Suprapubic skin (tissue), 3 donors: Measurements from ENCODE around the gene PFKFB2.

ENCODE experiments used
- EP300 ChIP-seq: sonication (generic); formaldehyde crosslinking; IDR thresholded peaks from one replicate; pipeline ENCODE4 v1.6.1; 2017; ENCODE audit warnings: antibody characterized with exemption
- POLR2A ChIP-seq, 2 donors: fragments of 450-650 bp; IDR thresholded peaks; one replicate each; pipeline ENCODE4 v1.6.1; 2017; ENCODE audit warnings: antibody characterized with exemption in 2 of 2, mild to moderate bottlenecking in 2 of 2, moderate library complexity in 2 of 2
- TF ChIP-seq, protein P1 (sequence below), 2 donors: fragments of 200-600 bp in 1 of 2; fragments of 450-650 bp in 1 of 2; sonication (generic) in 1 of 2; IDR thresholded peaks; one replicate each; pipeline ENCODE4 v1.5.1; 2016 to 2019; ENCODE audit warnings: antibody characterized with exemption in 2 of 2, mild to moderate bottlenecking in 1 of 2, moderate library complexity in 1 of 2

DNA sequence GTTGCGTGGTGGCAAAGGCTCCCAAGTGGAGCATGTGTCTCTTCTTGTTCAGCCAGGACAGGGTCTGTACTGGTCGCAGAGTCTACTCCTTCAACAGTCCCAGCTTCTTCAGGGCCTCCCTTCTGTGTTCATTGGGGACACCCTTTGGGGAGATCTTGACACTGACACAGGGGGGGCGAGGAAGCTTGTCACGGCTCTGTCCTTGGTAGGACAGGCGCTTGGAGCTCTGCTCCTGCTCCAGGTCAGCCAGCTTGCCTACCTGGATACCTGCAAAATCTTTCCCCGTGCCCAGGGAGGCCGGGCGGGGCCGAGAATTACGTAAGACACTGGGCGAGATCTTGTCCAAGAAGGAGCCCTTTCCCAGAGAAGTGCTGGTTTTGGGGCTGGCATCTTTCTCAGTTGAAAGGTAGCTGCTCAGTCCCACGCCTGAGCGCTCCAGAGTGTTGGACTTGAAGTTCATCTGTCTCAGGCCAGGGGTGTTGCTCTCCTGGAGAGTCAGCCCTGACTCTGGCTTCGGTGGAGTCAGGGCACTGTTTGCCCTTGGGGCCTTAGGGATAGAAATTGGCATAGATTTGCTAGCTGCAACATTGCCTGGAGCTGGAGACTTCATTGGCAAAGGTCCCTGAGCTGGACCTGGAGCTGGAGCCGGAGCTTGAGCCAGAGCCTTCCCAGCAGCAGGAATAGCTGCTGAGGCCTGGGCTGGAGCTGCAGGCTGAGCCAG is 31.0 kb upstream of the PFKFB2 start:
- TF ChIP-seq, protein P1, sequence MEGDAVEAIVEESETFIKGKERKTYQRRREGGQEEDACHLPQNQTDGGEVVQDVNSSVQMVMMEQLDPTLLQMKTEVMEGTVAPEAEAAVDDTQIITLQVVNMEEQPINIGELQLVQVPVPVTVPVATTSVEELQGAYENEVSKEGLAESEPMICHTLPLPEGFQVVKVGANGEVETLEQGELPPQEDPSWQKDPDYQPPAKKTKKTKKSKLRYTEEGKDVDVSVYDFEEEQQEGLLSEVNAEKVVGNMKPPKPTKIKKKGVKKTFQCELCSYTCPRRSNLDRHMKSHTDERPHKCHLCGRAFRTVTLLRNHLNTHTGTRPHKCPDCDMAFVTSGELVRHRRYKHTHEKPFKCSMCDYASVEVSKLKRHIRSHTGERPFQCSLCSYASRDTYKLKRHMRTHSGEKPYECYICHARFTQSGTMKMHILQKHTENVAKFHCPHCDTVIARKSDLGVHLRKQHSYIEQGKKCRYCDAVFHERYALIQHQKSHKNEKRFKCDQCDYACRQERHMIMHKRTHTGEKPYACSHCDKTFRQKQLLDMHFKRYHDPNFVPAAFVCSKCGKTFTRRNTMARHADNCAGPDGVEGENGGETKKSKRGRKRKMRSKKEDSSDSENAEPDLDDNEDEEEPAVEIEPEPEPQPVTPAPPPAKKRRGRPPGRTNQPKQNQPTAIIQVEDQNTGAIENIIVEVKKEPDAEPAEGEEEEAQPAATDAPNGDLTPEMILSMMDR (IDR thresholded peaks at IDR 0.05), result no peak
- TF ChIP-seq POLR2A (IDR thresholded peaks at IDR 0.05) (no peak), EP300 (no peak)
